Fibroblast of lung (primary cell): Measurements from ENCODE around the gene CACNB4. TPM values are rescaled to one million over a fixed set of nuclear protein-coding genes. Genes with fewer than 3 reads are reported as not detected.
A peak's percentile ranks its signal among the peaks of the same experiment; 100 is the strongest.
"Not testable (repeated sequence)": the region's sequence is repeated elsewhere in the genome, so short reads cannot be mapped to it uniquely, and the experiment has no call there.

Experiments used
- DNase-seq, 2 donors: peaks; one replicate each; pipeline versions ENCODE4 v3.0.0 to v3.0.0-alpha.2; 2010; ENCODE audit warnings: low read depth in 2 of 2
- H2AFZ ChIP-seq: 2 replicates; pipeline ENCODE4 v1.5.1; 2012; ENCODE audit warnings: low read length, control low read depth, inconsistent platforms
- H3K27ac ChIP-seq: 2 replicates; pipeline ENCODE4 v1.5.1; 2011; ENCODE audit warnings: low read length, control low read depth; ENCODE audit not compliant: insufficient read depth
- H3K27me3 ChIP-seq: 2 replicates; pipeline ENCODE4 v1.5.1; 2011; ENCODE audit warnings: mild to moderate bottlenecking, low read length; ENCODE audit not compliant: control insufficient read depth, insufficient read depth
- H3K36me3 ChIP-seq: 2 replicates; pipeline ENCODE4 v1.5.1; 2011; ENCODE audit warnings: low read length; ENCODE audit not compliant: control insufficient read depth, insufficient read depth
- H3K4me1 ChIP-seq: 2 replicates; pipeline ENCODE4 v1.5.1; 2011; ENCODE audit warnings: low read length; ENCODE audit not compliant: control insufficient read depth, insufficient read depth; ENCODE audit errors: extremely low read depth
- H3K4me2 ChIP-seq: 2 replicates; pipeline ENCODE4 v1.5.1; 2011; ENCODE audit warnings: low read length, control low read depth; ENCODE audit not compliant: insufficient read depth; ENCODE audit errors: extremely low read depth
- H3K4me3 ChIP-seq, 4 experiments: fragments of 200-600 bp in 1 of 4; sonication (generic) in 1 of 4; replicated peaks in 1 of 4; 2 replicates each; pipeline ENCODE4 v1.5.1; 2011 to 2016; ENCODE audit warnings: low read length in 4 of 4, low read depth in 3 of 4, mild to moderate bottlenecking in 3 of 4, control low read depth in 2 of 4, inconsistent platforms in 1 of 4, mixed read lengths in 1 of 4; ENCODE audit not compliant: insufficient read depth in 1 of 4; ENCODE audit errors: control extremely low read depth in 1 of 4
- H3K79me2 ChIP-seq: 2 replicates; pipeline ENCODE4 v1.5.1; 2012; ENCODE audit warnings: mild to moderate bottlenecking, low read length, inconsistent platforms; ENCODE audit not compliant: control insufficient read depth, insufficient read depth
- H3K9ac ChIP-seq: 2 replicates; pipeline ENCODE4 v1.5.1; 2011; ENCODE audit warnings: mild to moderate bottlenecking, low read length, control low read depth; ENCODE audit not compliant: insufficient read depth
- H3K9me3 ChIP-seq: 2 replicates; pipeline ENCODE4 v1.5.1; 2012; ENCODE audit warnings: low read depth, low read length; ENCODE audit not compliant: control insufficient read depth, insufficient read depth
- H4K20me1 ChIP-seq: 2 replicates; pipeline ENCODE4 v1.5.1; 2011; ENCODE audit warnings: low read length; ENCODE audit not compliant: control insufficient read depth, insufficient read depth; ENCODE audit errors: extremely low read depth
- EZH2 ChIP-seq: IDR thresholded peaks from 2 replicates; pipeline ENCODE4 v1.5.1; 2012; ENCODE audit warnings: low read length, control low read depth, mild to moderate bottlenecking; ENCODE audit errors: missing control alignments
- polyA plus RNA-seq, 2 donors: library from polyadenylated mRNA; depleted of rRNA in 1 of 2; stranded (reverse) in 1 of 2; unstranded in 1 of 2; fragments of >200 nt; gene quantifications; 2 replicates each; pipeline ENCODE4 v1.2.1, GENCODE V29; 2011 to 2012; ENCODE audit warnings: missing spikeins in 1 of 2
- total RNA-seq: library from RNA; depleted of rRNA; stranded (reverse); fragments of >200 nt; gene quantifications from 2 replicates; pipeline ENCODE4 v1.2.1, GENCODE V29; 2014
- TF ChIP-seq, protein P1 (sequence below), 2 donors: IDR thresholded peaks in 1 of 2; conservative IDR thresholded peaks in 1 of 2; 1 replicate in 1 of 2; 2 replicates in 1 of 2; pipeline ENCODE4 v1.5.1; 2011 to 2012; ENCODE audit warnings: low read length in 2 of 2, control low read depth in 1 of 2, inconsistent platforms in 1 of 2, low read depth in 1 of 2, mild to moderate bottlenecking in 1 of 2

Gene CACNB4
- total and polyA plus RNA-seq, 2 donors (not counting 1 experiment from before 2014, with no cell fraction given) = 0.66 to 2.5 TPM

DNA sequence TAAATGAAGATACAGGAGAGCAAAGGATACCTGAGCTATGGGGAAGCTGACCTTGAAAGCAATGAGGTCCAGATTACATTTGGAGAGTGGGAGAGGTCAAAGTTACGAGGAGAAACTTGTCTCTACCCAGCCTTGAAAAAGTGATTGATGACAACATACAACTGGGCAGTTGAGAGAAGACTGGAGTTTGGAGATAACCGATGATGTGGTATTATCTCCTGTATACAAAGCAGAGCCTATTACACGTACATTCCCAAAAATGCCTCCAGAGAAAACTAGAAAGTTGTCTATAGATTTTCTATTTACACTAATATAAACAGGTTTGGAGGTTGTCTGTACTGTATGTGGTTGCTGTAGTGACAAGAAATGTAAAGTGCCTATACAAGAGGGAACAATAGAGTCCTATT is 299.0 kb downstream of the CACNB4 start:
- Histone ChIP-seq H3K36me3 (no peaks in the 10 kb centered on the region), H3K27me3 (no peaks in the 10 kb centered on the region), H3K79me2 (no peaks in the 10 kb centered on the region), H3K4me1 (no peaks in the 10 kb centered on the region), H3K9ac (no peak overlapping the region), H3K27ac (no peak overlapping the region), H2AFZ (no peak overlapping the region), H3K4me3 (no peak overlapping the region), H3K4me2 (no peak overlapping the region), H3K9me3 (no peaks in the 10 kb centered on the region), H4K20me1 (no peaks in the 10 kb centered on the region)
- DNase-seq = no peak
- TF ChIP-seq, protein P1, sequence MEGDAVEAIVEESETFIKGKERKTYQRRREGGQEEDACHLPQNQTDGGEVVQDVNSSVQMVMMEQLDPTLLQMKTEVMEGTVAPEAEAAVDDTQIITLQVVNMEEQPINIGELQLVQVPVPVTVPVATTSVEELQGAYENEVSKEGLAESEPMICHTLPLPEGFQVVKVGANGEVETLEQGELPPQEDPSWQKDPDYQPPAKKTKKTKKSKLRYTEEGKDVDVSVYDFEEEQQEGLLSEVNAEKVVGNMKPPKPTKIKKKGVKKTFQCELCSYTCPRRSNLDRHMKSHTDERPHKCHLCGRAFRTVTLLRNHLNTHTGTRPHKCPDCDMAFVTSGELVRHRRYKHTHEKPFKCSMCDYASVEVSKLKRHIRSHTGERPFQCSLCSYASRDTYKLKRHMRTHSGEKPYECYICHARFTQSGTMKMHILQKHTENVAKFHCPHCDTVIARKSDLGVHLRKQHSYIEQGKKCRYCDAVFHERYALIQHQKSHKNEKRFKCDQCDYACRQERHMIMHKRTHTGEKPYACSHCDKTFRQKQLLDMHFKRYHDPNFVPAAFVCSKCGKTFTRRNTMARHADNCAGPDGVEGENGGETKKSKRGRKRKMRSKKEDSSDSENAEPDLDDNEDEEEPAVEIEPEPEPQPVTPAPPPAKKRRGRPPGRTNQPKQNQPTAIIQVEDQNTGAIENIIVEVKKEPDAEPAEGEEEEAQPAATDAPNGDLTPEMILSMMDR (conservative IDR thresholded peaks at IDR 0.05 in 1 of 2, IDR thresholded peaks at IDR 0.05 in 1 of 2; ENCODE audit: low read depth in 1 of 2, low read length in 2 of 2) = no peak
- TF ChIP-seq EZH2 = no peak

DNA sequence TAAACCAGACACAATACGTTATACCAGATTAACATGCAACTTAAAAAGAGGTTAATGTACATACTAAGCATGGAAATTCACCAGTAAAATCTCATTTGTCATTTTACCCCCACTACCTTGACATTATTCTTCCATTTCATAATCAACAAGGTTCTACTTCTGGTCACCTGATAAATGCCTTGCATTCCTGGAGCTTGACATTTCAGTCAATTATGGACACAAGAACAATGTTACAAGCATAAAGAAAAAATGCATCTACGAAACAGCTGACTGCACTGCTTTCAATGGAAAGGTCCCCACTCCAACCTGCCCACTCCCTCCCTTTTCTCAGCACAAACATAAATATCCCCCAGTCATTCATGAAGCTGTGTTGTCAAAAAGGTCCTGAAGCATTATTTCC is 302.1 kb downstream of the CACNB4 start:
- TF ChIP-seq, protein P1 (conservative IDR thresholded peaks at IDR 0.05 in 1 of 2, IDR thresholded peaks at IDR 0.05 in 1 of 2; ENCODE audit: low read depth in 1 of 2, low read length in 2 of 2) = no peak
- no peak for TF ChIP-seq EZH2
- H3K9ac ChIP-seq = no peak overlapping the region
- H3K36me3 ChIP-seq = no peaks in the 10 kb centered on the region
- H3K27ac ChIP-seq = no peak overlapping the region
- no peak overlapping the region for H2AFZ ChIP-seq
- H3K4me2 ChIP-seq = no peak overlapping the region
- no peaks in the 10 kb centered on the region for H4K20me1 ChIP-seq
- H3K4me1 ChIP-seq = no peaks in the 10 kb centered on the region
- no peaks in the 10 kb centered on the region for H3K9me3 ChIP-seq
- H3K79me2 ChIP-seq = no peaks in the 10 kb centered on the region
- no peak overlapping the region for H3K4me3 ChIP-seq
- H3K27me3 ChIP-seq = no peaks in the 10 kb centered on the region
- peak in 1 of 2 donors; percentile 36 for DNase-seq

DNA sequence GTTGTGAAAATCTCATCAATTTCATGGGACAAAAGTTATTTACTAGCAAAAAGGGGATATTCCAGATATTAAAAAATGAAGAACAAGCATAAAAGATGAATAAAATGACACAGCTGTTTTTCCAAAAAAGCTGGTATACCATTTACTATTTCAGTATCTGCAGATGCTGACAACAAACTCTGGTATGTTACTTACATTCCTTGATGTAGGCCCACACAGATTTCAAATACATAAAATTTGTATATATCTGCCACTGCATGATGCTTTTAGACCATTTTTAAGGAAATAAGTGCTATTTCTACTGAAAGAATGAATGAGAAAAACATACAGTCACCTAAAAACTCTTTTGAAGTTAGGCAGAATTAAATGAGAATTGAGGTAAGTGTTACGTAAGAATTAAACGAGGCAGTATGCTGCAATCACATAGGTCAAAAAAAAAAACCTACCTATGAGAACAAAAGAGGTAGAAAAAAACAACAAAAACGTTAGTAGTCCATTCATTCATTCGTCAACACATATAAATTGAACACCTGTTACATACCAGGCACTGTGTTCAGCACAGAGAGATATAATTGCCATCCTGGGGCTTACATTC is 303.1 kb downstream of the CACNB4 start:
- no peak overlapping the region for H3K9ac ChIP-seq
- H2AFZ ChIP-seq = no peak overlapping the region
- no peaks in the 10 kb centered on the region for H4K20me1 ChIP-seq
- no peak overlapping the region for H3K27ac ChIP-seq
- no peaks in the 10 kb centered on the region for H3K9me3 ChIP-seq
- H3K27me3 ChIP-seq = no peaks in the 10 kb centered on the region
- no peak overlapping the region for H3K4me3 ChIP-seq
- H3K4me1 ChIP-seq = no peaks in the 10 kb centered on the region
- no peak overlapping the region for H3K4me2 ChIP-seq
- H3K79me2 ChIP-seq = no peaks in the 10 kb centered on the region
- H3K36me3 ChIP-seq = no peaks in the 10 kb centered on the region
- TF ChIP-seq EZH2 = no peak
- TF ChIP-seq, protein P1 (conservative IDR thresholded peaks at IDR 0.05 in 1 of 2, IDR thresholded peaks at IDR 0.05 in 1 of 2; ENCODE audit: low read depth in 1 of 2, low read length in 2 of 2) = no peak
- peak in 1 of 2 donors; percentile 25 for DNase-seq

DNA sequence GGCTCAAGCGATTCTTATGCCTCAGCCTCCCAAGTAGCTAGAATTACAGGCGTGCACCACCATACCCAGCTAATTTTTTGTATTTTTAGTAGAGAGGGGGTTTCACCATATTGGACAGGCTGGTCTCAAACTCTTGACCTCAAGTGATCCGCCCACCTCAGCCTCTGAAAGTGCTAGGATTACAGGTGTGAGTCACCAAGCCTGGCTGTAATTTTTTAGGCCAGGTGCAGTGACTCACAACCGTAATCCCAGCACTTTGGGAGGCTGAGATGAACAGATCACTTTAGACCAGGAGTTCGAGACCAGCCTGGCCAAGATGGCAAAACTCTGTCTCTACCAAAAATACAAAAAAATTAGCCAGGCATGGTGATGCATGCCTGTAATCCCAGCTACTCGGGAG is 304.4 kb downstream of the CACNB4 start:
- not testable (repeated sequence) for H3K27me3 ChIP-seq, DNase-seq

More for the DNA sequence above, 304.4 kb downstream of the CACNB4 start:
- H3K27ac ChIP-seq, H2AFZ ChIP-seq, H3K4me2 ChIP-seq, H3K4me3 ChIP-seq, H4K20me1 ChIP-seq, H3K9me3 ChIP-seq, H3K79me2 ChIP-seq, H3K4me1 ChIP-seq, H3K9ac ChIP-seq, H3K36me3 ChIP-seq: not testable (repeated sequence)
